A375 (cell line): Measurements from ENCODE around the gene SMPDL3A. TPM values are rescaled to one million over a fixed set of nuclear protein-coding genes. Genes with fewer than 3 reads are reported as not detected.

Experiments
- small RNA-seq: library from RNA; depleted of rRNA; stranded (forward); fragments of <200 nt; gene quantifications from one replicate; pipeline ENCODE3, GENCODE V24; 2014
- total RNA-seq: library from RNA; depleted of rRNA; stranded (reverse); fragments of >200 nt; shearing (Covaris generic); gene quantifications from 2 replicates; pipeline ENCODE4 v1.2.3, GENCODE V29; 2014; rRNA removed

Gene SMPDL3A, protein sequence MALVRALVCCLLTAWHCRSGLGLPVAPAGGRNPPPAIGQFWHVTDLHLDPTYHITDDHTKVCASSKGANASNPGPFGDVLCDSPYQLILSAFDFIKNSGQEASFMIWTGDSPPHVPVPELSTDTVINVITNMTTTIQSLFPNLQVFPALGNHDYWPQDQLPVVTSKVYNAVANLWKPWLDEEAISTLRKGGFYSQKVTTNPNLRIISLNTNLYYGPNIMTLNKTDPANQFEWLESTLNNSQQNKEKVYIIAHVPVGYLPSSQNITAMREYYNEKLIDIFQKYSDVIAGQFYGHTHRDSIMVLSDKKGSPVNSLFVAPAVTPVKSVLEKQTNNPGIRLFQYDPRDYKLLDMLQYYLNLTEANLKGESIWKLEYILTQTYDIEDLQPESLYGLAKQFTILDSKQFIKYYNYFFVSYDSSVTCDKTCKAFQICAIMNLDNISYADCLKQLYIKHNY
- 2.1 and 2.3 TPM in 2 replicates for total RNA-seq

DNA sequence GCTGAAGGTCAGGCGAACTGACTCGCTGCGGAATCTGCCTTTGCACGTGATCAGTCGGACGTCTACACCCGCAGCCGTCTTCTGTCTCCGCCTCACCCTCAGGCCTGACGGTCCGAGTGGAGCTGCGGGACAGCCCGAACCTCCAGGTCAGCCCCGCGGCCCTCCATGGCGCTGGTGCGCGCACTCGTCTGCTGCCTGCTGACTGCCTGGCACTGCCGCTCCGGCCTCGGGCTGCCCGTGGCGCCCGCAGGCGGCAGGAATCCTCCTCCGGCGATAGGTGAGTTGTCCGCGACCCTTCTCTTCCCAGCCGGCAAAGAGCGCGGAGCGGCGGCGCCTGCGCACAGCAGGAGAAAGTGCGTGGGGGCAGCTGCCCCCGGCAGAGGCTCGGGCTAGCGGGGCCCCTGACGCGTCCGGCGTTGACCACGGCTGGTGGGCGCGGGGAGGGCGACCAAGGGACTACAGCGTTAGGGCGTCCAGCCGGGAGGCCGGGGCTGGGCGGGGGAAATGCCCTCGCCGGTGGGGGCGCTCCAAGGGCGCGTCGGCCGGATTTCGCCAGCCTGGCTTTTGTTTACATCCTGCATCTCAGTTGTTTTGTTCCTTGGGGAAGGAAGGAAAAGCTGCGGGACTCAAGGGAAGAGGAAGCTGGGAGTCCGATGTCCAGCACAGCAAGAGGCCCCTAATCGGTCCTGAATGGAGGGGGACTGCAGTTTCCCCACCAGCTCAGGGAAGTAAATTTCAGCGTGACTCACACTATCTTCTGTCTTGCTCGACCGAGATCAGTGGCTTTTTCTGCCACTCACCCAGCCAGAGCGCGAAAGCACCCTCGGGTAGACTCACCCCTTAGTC lies at the start of gene SMPDL3A:
Gene SMPDL3A (plus strand): TSS at position 77 of the 846 bp plus-strand sequence. CDS start 89 bp downstream, at position 166.

DNA sequence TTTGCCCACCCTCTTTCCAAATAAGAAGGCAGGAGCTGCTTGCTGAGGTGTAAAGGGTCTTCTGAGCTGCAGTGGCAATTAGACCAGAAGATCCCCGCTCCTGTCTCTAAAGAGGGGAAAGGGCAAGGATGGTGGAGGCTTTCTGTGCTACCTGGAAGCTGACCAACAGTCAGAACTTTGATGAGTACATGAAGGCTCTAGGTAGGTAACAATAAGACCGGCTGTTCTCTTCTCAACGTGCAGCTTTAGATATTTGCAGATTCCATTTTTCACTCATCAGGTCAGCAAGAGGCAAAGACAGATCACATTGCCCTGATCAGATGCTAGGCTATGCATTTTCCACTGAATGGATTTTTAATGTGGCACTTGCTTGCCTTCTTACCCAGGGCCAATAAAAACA lies 9.4 kb upstream of the SMPDL3A start, which contains the start of gene FABP7:
Gene FABP7 (plus strand): TSS at position 50 of the 400 bp plus-strand sequence. CDS start 79 bp downstream, at position 129.

Small RNA genes within 50 kb of the gene (small RNA-seq; reads per million reads assigned to genes)
- gene RN7SL564P, result not detected

Other genes starting within 250 kb of the SMPDL3A start
- 1.4 and 2.3 TPM in 2 replicates for gene PKIB, start 178.9 kb upstream of the SMPDL3A start, total RNA-seq
- gene FABP7, start 9.5 kb upstream of the SMPDL3A start, total RNA-seq, result 8.4 and 10.9 TPM in 2 replicates
- 0.13 and 0.60 TPM in 2 replicates for gene CLVS2, start 207.0 kb downstream of the SMPDL3A start, total RNA-seq